ENCODE results near the gene HOXB8. TPM values are rescaled to one million over a fixed set of nuclear protein-coding genes. Genes with fewer than 3 reads are reported as not detected.

HOXB8 gene
- total RNA-seq, 4 donors from 2014 or later = 1.4 TPM; not detected in 3

GRCh38 chr17:48586355-48587258, 28.5 kb downstream of the HOXB8 start:
- WGBS, 2 donors = 27 to 29% methylated on average over 34 of the region's 34 CpGs
- H3K27me3 ChIP-seq = peaks cover 62% of the 10 kb centered on the region
- TF ChIP-seq CTCF (IDR thresholded peaks at IDR 0.05) = no peak
- TF ChIP-seq POLR2A (IDR thresholded peaks at IDR 0.05) = no peak
- peak overlapping the region in 1 of 3 donors; percentile 42 for H3K27ac ChIP-seq
- H3K4me1 ChIP-seq = peaks cover 0 to 23% of the 10 kb centered on the region in 2 donors
- no peak overlapping the region for H3K4me3 ChIP-seq (replicated peaks in 1 of 3)
- DNase-seq = no peak
- no peaks in the 10 kb centered on the region for H3K9me3 ChIP-seq
- intact Hi-C loops (cut with DNase I) = no loop called here
- H3K36me3 ChIP-seq = no peaks in the 10 kb centered on the region

DNA sequence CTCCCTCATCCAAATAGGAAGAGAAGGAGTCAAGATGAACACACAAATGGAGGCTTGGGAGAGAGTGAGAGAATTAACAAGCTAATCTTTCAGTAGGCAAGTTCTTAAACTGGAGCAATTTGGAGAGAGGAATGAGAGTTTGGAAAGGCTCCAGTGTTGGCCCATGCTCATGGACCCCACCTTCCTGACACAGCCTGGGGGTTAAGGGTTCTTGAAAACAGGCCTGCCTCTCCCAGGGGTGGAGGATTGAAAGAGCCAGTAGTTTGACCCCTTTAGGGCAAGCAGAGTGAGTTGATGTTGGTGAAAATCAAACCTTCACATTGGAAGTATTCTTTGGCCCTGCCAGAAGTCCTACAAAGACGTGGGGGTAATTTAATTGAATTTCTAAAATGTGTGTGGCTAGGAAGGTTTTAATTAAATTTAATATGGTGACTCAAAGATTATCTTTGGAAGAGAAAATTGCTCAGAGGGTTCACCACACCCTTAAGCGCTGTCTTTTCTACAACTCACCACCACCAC, 30.8 kb downstream of the HOXB8 start:
- WGBS, 2 donors = 25 to 30% methylated on average over 2 of the region's 2 CpGs

DNA sequence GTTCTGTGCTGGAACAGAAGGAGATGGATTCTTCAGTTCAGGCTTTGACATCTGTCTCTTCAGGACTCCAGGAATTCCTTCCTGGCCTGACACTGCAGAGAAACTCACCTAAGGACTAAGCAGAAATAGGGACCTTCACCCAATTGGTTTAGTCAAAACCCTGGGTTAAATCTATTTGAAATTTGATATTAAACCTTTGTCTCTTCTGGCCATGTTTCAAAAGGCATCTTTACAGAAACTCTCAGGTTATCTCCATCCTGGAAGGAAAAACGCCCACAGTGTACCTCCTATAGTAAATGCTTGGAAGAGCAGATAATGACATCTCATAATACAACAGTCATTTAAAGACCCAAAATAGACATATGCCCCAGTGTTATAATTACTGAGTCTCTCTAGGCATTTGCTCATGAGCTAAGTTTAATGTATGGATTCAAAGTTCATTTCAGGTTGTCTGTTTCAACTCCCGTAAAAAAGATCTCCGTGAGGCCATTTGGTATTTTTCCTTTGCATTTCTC, 31.3 kb downstream of the HOXB8 start:
- peaks cover 83% of the 10 kb centered on the region for H3K27me3 ChIP-seq
- WGBS, 2 donors = 41 to 54% methylated on average over 3 of the region's 3 CpGs
- intact Hi-C loops (cut with DNase I) = no loop called here
- no peaks in the 10 kb centered on the region for H3K36me3 ChIP-seq
- peaks cover 0 to 23% of the 10 kb centered on the region in 2 donors for H3K4me1 ChIP-seq
- no peak overlapping the region for H3K27ac ChIP-seq
- H3K9me3 ChIP-seq = no peaks in the 10 kb centered on the region
- H3K4me3 ChIP-seq (replicated peaks in 1 of 3) = no peak overlapping the region
- TF ChIP-seq POLR2A (IDR thresholded peaks at IDR 0.05) = no peak
- no peak for TF ChIP-seq CTCF (IDR thresholded peaks at IDR 0.05)
- DNase-seq = no peak

More for the DNA sequence above, 30.8 kb downstream of the HOXB8 start:
- Histone ChIP-seq H3K9me3 (no peaks in the 10 kb centered on the region), H3K27ac (no peak overlapping the region), H3K4me3 (replicated peaks in 1 of 3) (no peak overlapping the region), H3K36me3 (no peaks in the 10 kb centered on the region), H3K27me3 (peaks cover 80% of the 10 kb centered on the region), H3K4me1 (peaks cover 0 to 23% of the 10 kb centered on the region in 2 donors)
- TF ChIP-seq POLR2A (IDR thresholded peaks at IDR 0.05) (no peak), CTCF (IDR thresholded peaks at IDR 0.05) (no peak)
- intact Hi-C loops (cut with DNase I) = no loop called here
- no peak for DNase-seq

- 28 to 34% methylated on average over 7 of the region's 7 CpGs for WGBS, 2 donors
- H3K36me3 ChIP-seq = no peaks in the 10 kb centered on the region
- TF ChIP-seq POLR2A (IDR thresholded peaks at IDR 0.05) (no peak), CTCF (IDR thresholded peaks at IDR 0.05) (no peak)
- no peaks in the 10 kb centered on the region for H3K9me3 ChIP-seq
- peaks cover 89% of the 10 kb centered on the region for H3K27me3 ChIP-seq
- intact Hi-C loops (cut with DNase I) = no loop called here
- no peak overlapping the region for H3K4me3 ChIP-seq (replicated peaks in 1 of 3)
- peaks cover 0 to 23% of the 10 kb centered on the region in 2 donors for H3K4me1 ChIP-seq
- peak overlapping the region in 1 of 3 donors; percentile 68 for H3K27ac ChIP-seq
- no peak for DNase-seq
These were observed 32.4 kb downstream of the HOXB8 start for GRCh38 chr17:48582750-48583069.
